Endothelial cell of umbilical vein (primary cell): ENCODE measurements around the gene FRMD4A. TPM values are rescaled to one million over a fixed set of nuclear protein-coding genes. Genes with fewer than 3 reads are reported as not detected.
"Not testable (repeated sequence)": the region's sequence is repeated elsewhere in the genome, so short reads cannot be mapped to it uniquely, and the experiment has no call there.

Experiments
- BruUV-seq: library from RNA; stranded (reverse); fragments of 400-500 nt; replicated peaks from 2 replicates; lab custom pipeline; 2021; lab: Mats Ljungman, UMichigan
- CTCF ChIA-PET: fragments of 300-600, 350-600 bp; sonication (Branson Sonifier 250); formaldehyde crosslinking; loops from one replicate; lab custom pipeline; 2021; ENCODE audit warnings: antibody characterized with exemption, inconsistent platforms; lab: Charles Lee
- POLR2A ChIA-PET: fragments of 300-600, 350-600 bp; sonication (Branson Sonifier 250); formaldehyde crosslinking; loops from one replicate; lab custom pipeline; 2021; ENCODE audit warnings: antibody characterized with exemption, inconsistent platforms; lab: Charles Lee
- DNase-seq: peaks from one replicate; pipeline ENCODE4 v3.0.0-alpha.2; 2011; ENCODE audit warnings: low read depth, low spot score
- FAIRE-seq: peaks from 2 replicates; lab custom pipeline; 2011; peaks lifted over from hg19 to GRCh38; lab: Jason Lieb, UNC
- H2AFZ ChIP-seq: 2 replicates; pipeline ENCODE4 v1.6.0; 2012; ENCODE audit warnings: low read depth, low read length, control low read depth, inconsistent platforms
- H3K27ac ChIP-seq: 2 replicates; pipeline ENCODE4 v1.5.1; 2011; ENCODE audit warnings: low read depth, mild to moderate bottlenecking, control low read depth, low read length, moderate library complexity; ENCODE audit not compliant: insufficient read depth
- H3K27me3 ChIP-seq, 2 experiments: 2 replicates each; pipeline versions ENCODE4 v1.6.0 to v1.6.1; 2011; ENCODE audit warnings: low read length in 2 of 2, mixed read lengths in 1 of 2; ENCODE audit not compliant: control insufficient read depth in 2 of 2, insufficient read depth in 2 of 2
- H3K36me3 ChIP-seq, 2 experiments: 2 replicates in 1 of 2; 3 replicates in 1 of 2; pipeline ENCODE4 v1.5.1; 2011; ENCODE audit warnings: low read length in 2 of 2, mild to moderate bottlenecking in 1 of 2, moderate library complexity in 1 of 2; ENCODE audit not compliant: control insufficient read depth in 2 of 2, insufficient read depth in 2 of 2; ENCODE audit errors: extremely low read depth in 1 of 2
- H3K4me1 ChIP-seq: 3 replicates; pipeline ENCODE4 v1.5.1; 2011; ENCODE audit warnings: mild to moderate bottlenecking, low read length; ENCODE audit not compliant: control insufficient read depth, insufficient read depth; ENCODE audit errors: extremely low read depth
- H3K4me2 ChIP-seq: 2 replicates; pipeline ENCODE4 v1.6.1; 2011; ENCODE audit warnings: low read length, control low read depth, mixed read lengths; ENCODE audit not compliant: insufficient read depth
- H3K4me3 ChIP-seq, 3 experiments: fragments of 200-600 bp in 1 of 3; sonication (generic), shearing (Covaris generic) in 1 of 3; replicated peaks in 1 of 3; 2 replicates each; pipeline ENCODE4 v1.5.1; 2011 to 2016; ENCODE audit warnings: control low read depth in 3 of 3, low read length in 3 of 3, mild to moderate bottlenecking in 2 of 3, inconsistent platforms in 1 of 3, low read depth in 1 of 3, moderate library complexity in 1 of 3; ENCODE audit not compliant: insufficient read depth in 1 of 3
- H3K79me2 ChIP-seq: 2 replicates; pipeline ENCODE4 v1.6.0; 2012; ENCODE audit warnings: low read length, inconsistent platforms; ENCODE audit not compliant: control insufficient read depth, insufficient read depth
- H3K9ac ChIP-seq: replicated peaks from 2 replicates; pipeline ENCODE3; 2011; ENCODE audit warnings: low read length, control low read depth; ENCODE audit not compliant: insufficient read depth; ENCODE audit errors: extremely low read depth
- H3K9me1 ChIP-seq: replicated peaks from 3 replicates; pipeline ENCODE4 v1.6.0; 2011; ENCODE audit warnings: mild to moderate bottlenecking, low read length; ENCODE audit not compliant: control insufficient read depth, insufficient read depth; ENCODE audit errors: extremely low read depth
- H3K9me3 ChIP-seq: replicated peaks from 2 replicates; pipeline ENCODE4 v1.5.1; 2012; ENCODE audit warnings: low read length, inconsistent platforms; ENCODE audit not compliant: control insufficient read depth, insufficient read depth
- H4K20me1 ChIP-seq: replicated peaks from 2 replicates; pipeline ENCODE3; 2011; ENCODE audit warnings: mild to moderate bottlenecking, low read length; ENCODE audit not compliant: control insufficient read depth, insufficient read depth; ENCODE audit errors: extremely low read depth
- GATA2 ChIP-seq: IDR thresholded peaks from 2 replicates; pipeline ENCODE4 v1.7.0; 2011; ENCODE audit warnings: low read depth, mild to moderate bottlenecking, moderate library complexity, mixed read lengths, low read length; ENCODE audit not compliant: insufficient read length, insufficient read depth
- JUN ChIP-seq: IDR thresholded peaks from 2 replicates; pipeline ENCODE4 v1.6.1; 2011; ENCODE audit warnings: borderline replicate concordance, low read depth; ENCODE audit not compliant: insufficient read length, insufficient read depth
- MYC ChIP-seq: IDR thresholded peaks from one replicate; pipeline ENCODE4 v1.6.1; 2011; ENCODE audit warnings: mild to moderate bottlenecking, low read depth, low read length
- POLR2A ChIP-seq: IDR thresholded peaks from 2 replicates; pipeline ENCODE4 v1.6.1; 2012; ENCODE audit warnings: low read depth, mild to moderate bottlenecking, control low read depth, low read length
- POLR2AphosphoS5 ChIP-seq: IDR thresholded peaks from 2 replicates; pipeline ENCODE4 v1.6.1; 2012; ENCODE audit warnings: low read depth, mild to moderate bottlenecking, control low read depth, low read length, moderate library complexity; ENCODE audit not compliant: insufficient read depth
- dilution Hi-C: fragments of 300-500 bp; cut with MboI; formaldehyde crosslinking; loops from one replicate; pipeline ENCODE4 v1.15.0; 2019; ENCODE audit warnings: low sequenced_read_pairs; ENCODE audit not compliant: extremely low pct_ligation_motif_present
- intact Hi-C: fragments of 100-400 bp; cut with micrococcal nuclease; formaldehyde crosslinking; loops from one replicate; pipeline ENCODE4 v1.10.0; 2022
- polyA plus RNA-seq, 4 experiments: library from polyadenylated mRNA; depleted of rRNA in 3 of 4; stranded (reverse) in 3 of 4; unstranded in 1 of 4; fragments of >200 nt; gene quantifications; 2 replicates each; pipeline versions ENCODE4 v1.2.1 to v1.2.3, GENCODE V29; 2011 to 2012; ENCODE audit warnings: missing spikeins in 1 of 4
- total RNA-seq: library from RNA; stranded (reverse); gene quantifications from 2 replicates; pipeline ENCODE4 v1.2.3, GENCODE V29; 2021
- TF ChIP-seq, protein P1 (sequence below), 2 donors: IDR thresholded peaks; 1 replicate in 1 of 2; 2 replicates in 1 of 2; pipeline ENCODE4 v1.5.1; 2011; ENCODE audit warnings: low read length in 2 of 2, mild to moderate bottlenecking in 2 of 2, moderate library complexity in 2 of 2, control low read depth in 1 of 2, inconsistent platforms in 1 of 2, low read depth in 1 of 2; ENCODE audit not compliant: insufficient read depth in 1 of 2; ENCODE audit errors: extremely low read depth in 1 of 2
- TF ChIP-seq, protein P2 (sequence below): IDR thresholded peaks from 2 replicates; pipeline ENCODE4 v1.6.1; 2011; ENCODE audit not compliant: insufficient read depth, insufficient read length

FRMD4A gene
- total and polyA plus RNA-seq, 2 donors (not counting 3 experiments of a cell fraction or from before 2014, with no cell fraction given): 123 to 148 TPM

DNA sequence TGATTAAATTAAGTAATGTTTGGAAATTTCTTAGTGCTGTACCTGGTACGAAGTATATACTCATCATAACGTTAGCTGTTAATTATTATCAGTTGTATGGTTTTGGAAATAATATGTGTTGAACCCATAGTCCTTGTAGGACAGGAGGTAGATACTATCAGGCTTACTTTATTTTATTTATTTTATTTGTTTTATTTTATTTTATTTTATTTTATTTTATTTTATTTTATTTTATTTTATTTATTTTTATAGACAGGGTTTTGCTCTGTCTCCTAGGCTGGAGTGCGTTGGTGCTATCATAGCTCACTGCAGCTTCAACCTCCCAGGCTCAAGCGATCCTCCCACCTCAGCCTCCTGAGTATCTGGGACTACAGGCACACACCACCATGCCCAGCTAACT lies 465.5 kb downstream of the FRMD4A start:
- peak overlapping the region; percentile 67 for H3K9ac ChIP-seq
- peak overlapping the region; percentile 96 for H3K27ac ChIP-seq
- peak overlapping the region; percentile 54 for H3K4me2 ChIP-seq
- H2AFZ ChIP-seq, H3K9me3 ChIP-seq, dilution Hi-C loops, H3K9me1 ChIP-seq, DNase-seq, H3K27me3 ChIP-seq, H4K20me1 ChIP-seq, FAIRE-seq, intact Hi-C loops, H3K36me3 ChIP-seq, BruUV-seq: not testable (repeated sequence)
- peak overlapping the region in 1 of 3 experiments; percentile 37 for H3K4me3 ChIP-seq
- peaks cover 86% of the 10 kb centered on the region for H3K79me2 ChIP-seq
- H3K4me1 ChIP-seq: peaks cover 71% of the 10 kb centered on the region
- CTCF ChIA-PET: interaction anchor here (0.6 to 2.0 kb wide), 3 partner anchors 17 to 229 kb away, joined by 3 to 7 read pairs (median 6); no protein-coding TSS in a partner anchor
- POLR2A ChIA-PET: interaction anchor here (1.2 kb wide), 1 partner anchor 17 kb away, joined by 3 read pairs; no protein-coding TSS in a partner anchor

DNA sequence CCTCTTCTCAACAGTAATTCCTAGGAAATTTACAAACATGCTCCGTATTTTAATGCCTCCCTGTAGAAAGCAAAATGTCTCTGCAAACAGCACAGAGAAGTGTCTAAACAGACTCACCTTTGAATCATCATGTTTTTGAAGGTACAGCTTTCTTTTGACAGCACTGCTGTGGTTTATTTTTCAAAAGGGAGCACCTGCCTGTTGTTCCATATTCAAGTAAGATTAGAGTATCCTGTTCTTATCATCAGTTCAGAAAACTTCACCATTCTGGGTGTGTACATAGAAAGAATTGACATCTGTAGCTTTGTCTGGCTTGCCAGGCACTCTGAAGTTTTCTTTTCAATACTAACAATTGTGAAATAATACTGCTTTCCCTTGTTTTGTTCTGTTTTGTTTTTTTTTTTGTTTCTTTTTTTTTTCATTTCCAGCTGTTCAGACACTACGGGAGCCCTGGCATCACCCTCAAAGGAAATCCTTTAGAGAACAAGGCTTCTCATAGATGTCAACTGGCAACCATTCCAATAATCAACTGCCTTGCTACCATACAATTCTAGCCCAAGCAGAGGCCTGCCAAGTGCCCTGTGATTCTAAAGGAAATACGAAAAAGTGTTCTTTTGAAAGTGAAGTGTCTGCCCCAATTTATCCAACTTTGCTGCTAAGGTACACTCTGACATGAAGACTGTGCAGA lies 468.0 kb downstream of the FRMD4A start:
- Histone ChIP-seq H3K9me1 (no peaks in the 10 kb centered on the region), H3K4me3 (peak overlapping the region in 1 of 3 experiments; percentile 20), H3K27me3 (no peaks in the 10 kb centered on the region), H2AFZ (no peak overlapping the region), H3K79me2 (peaks cover 87% of the 10 kb centered on the region), H3K36me3 (peaks cover 0 to 3% of the 10 kb centered on the region in 2 experiments), H3K9me3 (no peaks in the 10 kb centered on the region), H3K9ac (peak overlapping the region; percentile 49), H4K20me1 (no peaks in the 10 kb centered on the region), H3K27ac (peak overlapping the region; percentile 24), H3K4me1 (peaks cover 88% of the 10 kb centered on the region), H3K4me2 (peak overlapping the region; percentile 60)
- FAIRE-seq: peak; percentile 85
- POLR2A ChIA-PET: interaction anchor here (0.6 to 0.8 kb wide), 4 partner anchors 13 to 31 kb away, joined by 3 read pairs; no protein-coding TSS in a partner anchor
- dilution Hi-C loops: no loop called here
- intact Hi-C loops: loop anchor here (5.0 kb wide), 1 partner anchor 210 kb away; no protein-coding TSS in a partner anchor
- TF ChIP-seq JUN (no peak), POLR2A (no peak), GATA2 (no peak), MYC (no peak), POLR2AphosphoS5 (no peak)
- TF ChIP-seq, protein P1, sequence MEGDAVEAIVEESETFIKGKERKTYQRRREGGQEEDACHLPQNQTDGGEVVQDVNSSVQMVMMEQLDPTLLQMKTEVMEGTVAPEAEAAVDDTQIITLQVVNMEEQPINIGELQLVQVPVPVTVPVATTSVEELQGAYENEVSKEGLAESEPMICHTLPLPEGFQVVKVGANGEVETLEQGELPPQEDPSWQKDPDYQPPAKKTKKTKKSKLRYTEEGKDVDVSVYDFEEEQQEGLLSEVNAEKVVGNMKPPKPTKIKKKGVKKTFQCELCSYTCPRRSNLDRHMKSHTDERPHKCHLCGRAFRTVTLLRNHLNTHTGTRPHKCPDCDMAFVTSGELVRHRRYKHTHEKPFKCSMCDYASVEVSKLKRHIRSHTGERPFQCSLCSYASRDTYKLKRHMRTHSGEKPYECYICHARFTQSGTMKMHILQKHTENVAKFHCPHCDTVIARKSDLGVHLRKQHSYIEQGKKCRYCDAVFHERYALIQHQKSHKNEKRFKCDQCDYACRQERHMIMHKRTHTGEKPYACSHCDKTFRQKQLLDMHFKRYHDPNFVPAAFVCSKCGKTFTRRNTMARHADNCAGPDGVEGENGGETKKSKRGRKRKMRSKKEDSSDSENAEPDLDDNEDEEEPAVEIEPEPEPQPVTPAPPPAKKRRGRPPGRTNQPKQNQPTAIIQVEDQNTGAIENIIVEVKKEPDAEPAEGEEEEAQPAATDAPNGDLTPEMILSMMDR (IDR thresholded peaks at IDR 0.05; ENCODE audit: extremely low read depth in 1 of 2, insufficient read depth in 1 of 2, low read depth in 1 of 2, low read length in 2 of 2): no peak
- TF ChIP-seq, protein P2, sequence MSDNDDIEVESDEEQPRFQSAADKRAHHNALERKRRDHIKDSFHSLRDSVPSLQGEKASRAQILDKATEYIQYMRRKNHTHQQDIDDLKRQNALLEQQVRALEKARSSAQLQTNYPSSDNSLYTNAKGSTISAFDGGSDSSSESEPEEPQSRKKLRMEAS: no peak
- CTCF ChIA-PET: interaction anchor here (0.6 to 3.4 kb wide), 4 partner anchors 11 to 231 kb away, joined by 3 to 16 read pairs (median 3); no protein-coding TSS in a partner anchor
- no TSS peak for BruUV-seq
- DNase-seq: peak; percentile 81
